Thyroid gland (tissue), 4 donors: ENCODE results near the gene MITF.

Experiments used
- POLR2A ChIP-seq, 2 donors: fragments of 450-650 bp; IDR thresholded peaks; one replicate each; pipeline ENCODE4 v1.6.1; 2017; ENCODE audit warnings: antibody characterized with exemption in 2 of 2, mild to moderate bottlenecking in 2 of 2, moderate library complexity in 1 of 2
- TF ChIP-seq, protein P1 (sequence below), 6 experiments: fragments of 200-600 bp in 3 of 6; fragments of 450-650 bp in 3 of 6; sonication (generic) in 3 of 6; IDR thresholded peaks; one replicate each; pipeline ENCODE4 v1.5.1; 2016 to 2019; ENCODE audit warnings: antibody characterized with exemption in 6 of 6, mild to moderate bottlenecking in 2 of 6, inconsistent platforms in 1 of 6, moderate library complexity in 1 of 6

DNA sequence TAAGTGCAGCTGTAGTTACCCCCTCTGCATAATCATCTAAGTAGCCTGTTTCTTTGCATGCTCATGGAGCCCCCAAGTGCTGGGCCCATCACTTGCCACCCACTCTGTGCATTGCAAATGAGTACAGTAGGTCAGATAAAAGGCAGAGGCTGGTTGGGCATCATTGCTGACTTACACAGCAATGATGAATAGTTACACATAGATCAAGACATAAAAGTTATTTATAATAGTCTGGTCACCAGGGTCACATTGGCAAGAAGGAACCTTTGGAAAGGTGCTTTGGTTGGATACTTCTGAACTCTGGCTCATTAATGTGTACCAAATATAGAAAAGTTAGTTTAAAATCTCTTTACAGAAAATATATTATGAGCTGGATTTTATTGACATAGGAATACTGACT is 111.6 kb downstream of the MITF start:
- TF ChIP-seq, protein P1, sequence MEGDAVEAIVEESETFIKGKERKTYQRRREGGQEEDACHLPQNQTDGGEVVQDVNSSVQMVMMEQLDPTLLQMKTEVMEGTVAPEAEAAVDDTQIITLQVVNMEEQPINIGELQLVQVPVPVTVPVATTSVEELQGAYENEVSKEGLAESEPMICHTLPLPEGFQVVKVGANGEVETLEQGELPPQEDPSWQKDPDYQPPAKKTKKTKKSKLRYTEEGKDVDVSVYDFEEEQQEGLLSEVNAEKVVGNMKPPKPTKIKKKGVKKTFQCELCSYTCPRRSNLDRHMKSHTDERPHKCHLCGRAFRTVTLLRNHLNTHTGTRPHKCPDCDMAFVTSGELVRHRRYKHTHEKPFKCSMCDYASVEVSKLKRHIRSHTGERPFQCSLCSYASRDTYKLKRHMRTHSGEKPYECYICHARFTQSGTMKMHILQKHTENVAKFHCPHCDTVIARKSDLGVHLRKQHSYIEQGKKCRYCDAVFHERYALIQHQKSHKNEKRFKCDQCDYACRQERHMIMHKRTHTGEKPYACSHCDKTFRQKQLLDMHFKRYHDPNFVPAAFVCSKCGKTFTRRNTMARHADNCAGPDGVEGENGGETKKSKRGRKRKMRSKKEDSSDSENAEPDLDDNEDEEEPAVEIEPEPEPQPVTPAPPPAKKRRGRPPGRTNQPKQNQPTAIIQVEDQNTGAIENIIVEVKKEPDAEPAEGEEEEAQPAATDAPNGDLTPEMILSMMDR (IDR thresholded peaks at IDR 0.05), result no peak
- no peak for TF ChIP-seq POLR2A (IDR thresholded peaks at IDR 0.05)
